Esophagus (tissue), 2 donors: ENCODE measurements around the gene CRYZL1. TPM values are rescaled to one million over a fixed set of nuclear protein-coding genes. Genes with fewer than 3 reads are reported as not detected.

Experiments used
- H3K27ac ChIP-seq, 2 donors: one replicate each; pipeline ENCODE4 v1.5.1; 2013; ENCODE audit warnings: low read depth in 2 of 2, mild to moderate bottlenecking in 2 of 2, inconsistent platforms in 1 of 2, low read length in 1 of 2, moderate library complexity in 1 of 2
- H3K27me3 ChIP-seq, 2 donors: one replicate each; pipeline ENCODE4 v1.6.1; 2013; ENCODE audit warnings: low read length in 2 of 2, control low read depth in 1 of 2, mild to moderate bottlenecking in 1 of 2; ENCODE audit not compliant: insufficient read depth in 2 of 2, control insufficient read depth in 1 of 2
- H3K36me3 ChIP-seq, 2 donors: one replicate each; pipeline ENCODE4 v1.6.1; 2013; ENCODE audit warnings: low read length in 1 of 2; ENCODE audit not compliant: control insufficient read depth in 2 of 2, insufficient read depth in 2 of 2
- H3K4me1 ChIP-seq, 2 donors: one replicate each; pipeline ENCODE4 v1.6.1; 2013; ENCODE audit warnings: low read length in 1 of 2; ENCODE audit not compliant: control insufficient read depth in 2 of 2, insufficient read depth in 2 of 2
- H3K4me3 ChIP-seq, 2 donors: one replicate each; pipeline ENCODE4 v1.5.1; 2013; ENCODE audit warnings: low read length in 2 of 2, mild to moderate bottlenecking in 2 of 2, low read depth in 1 of 2, moderate library complexity in 1 of 2
- H3K9me3 ChIP-seq, 2 donors: one replicate each; pipeline ENCODE4 v1.6.1; 2013; ENCODE audit warnings: mild to moderate bottlenecking in 2 of 2, low read depth in 1 of 2, low read length in 1 of 2, moderate library complexity in 1 of 2; ENCODE audit not compliant: control insufficient read depth in 2 of 2, insufficient read depth in 1 of 2
- WGBS, 2 donors: extraction: QIAGEN DNeasy Blood & Tissue Kit; methylation state at CpG; one replicate each; pipeline ENCODE4 v1.1.7; 2013; 5-methylcytosine and 5-hydroxymethylcytosine counted together
- polyA plus RNA-seq, 2 donors: library from polyadenylated mRNA; stranded (reverse); fragments of 200-250 nt; gene quantifications; one replicate each; pipeline ENCODE4 v1.2.3, GENCODE V29; 2013
- donor health status: healthy with polysubstance abuse.
- donor health status: Bipolar disorder and iron deficiency.

CRYZL1 gene
- 10 to 100 TPM; 15.0 to 15.5 TPM for polyA plus RNA-seq

DNA sequence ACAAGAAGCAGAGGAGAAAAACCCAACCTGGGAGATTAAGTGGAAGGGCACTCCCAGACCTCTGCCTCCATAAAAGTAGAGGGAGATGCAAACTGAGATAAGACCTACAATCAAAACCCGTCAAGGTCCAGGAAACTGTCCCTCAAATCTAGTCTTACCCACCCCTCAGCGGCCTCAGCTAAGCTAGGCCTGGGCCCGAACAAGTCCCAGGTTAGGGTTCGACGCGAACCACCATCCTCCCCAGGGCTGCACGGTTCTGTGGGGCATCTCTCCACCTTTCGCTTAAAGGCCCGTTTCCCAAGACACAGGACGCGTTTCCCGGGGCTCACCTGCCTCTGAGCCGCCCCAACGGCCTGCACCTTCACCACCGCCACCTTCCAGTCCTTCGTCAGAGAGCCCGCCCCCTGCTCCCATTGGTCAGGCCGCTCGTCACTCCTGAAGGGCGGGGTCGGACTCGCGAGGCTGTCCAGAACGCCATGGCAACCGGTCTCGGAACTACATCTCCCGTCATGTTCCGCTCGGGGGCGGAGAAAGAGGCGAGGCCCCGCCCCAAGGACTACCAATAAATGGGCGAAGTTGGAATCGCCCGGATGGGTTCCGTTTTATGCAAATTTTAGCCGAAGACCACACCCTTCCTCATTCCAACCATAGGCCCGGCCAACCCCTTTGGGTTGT, at the start of gene CRYZL1:
TSS of gene CRYZL1 (minus strand) at position 390 of the 675 bp plus-strand sequence. CDS start 10,190 bp downstream, outside the sequence.
- Histone ChIP-seq H3K9me3 (no peaks in the 10 kb centered on the region), H3K36me3 (no peaks in the 10 kb centered on the region), H3K4me3 (peak within 1 kb of the TSS; percentile 69 to 88), H3K27ac (peak within 1 kb of the TSS; percentile 91 to 95), H3K27me3 (no peaks in the 10 kb centered on the region), H3K4me1 (peaks cover 0 to 2% of the 10 kb centered on the region in 2 donors)
- 0% methylated on average over 38 of the region's 38 CpGs for WGBS, 2 donors

DNA sequence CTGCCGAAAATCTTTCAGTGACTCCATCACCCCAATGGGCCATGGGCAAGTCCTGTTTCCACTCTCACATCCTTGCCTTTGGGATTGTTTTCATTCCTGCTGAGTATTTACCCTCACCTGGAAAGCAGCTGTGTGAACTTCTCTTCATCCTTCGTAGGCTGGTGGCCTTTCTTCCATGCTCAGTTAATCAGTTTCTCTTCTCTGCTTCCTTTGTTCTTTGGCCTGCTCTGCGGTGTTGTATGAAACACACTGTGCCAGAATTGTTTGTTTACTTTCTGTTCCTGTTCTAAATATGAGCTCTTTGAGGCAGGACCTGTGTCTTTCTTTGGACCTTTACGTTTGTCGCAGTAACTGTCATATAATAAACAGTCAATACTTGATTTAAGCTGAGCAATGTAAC, 49.3 kb upstream of the CRYZL1 start:
- no peaks in the 10 kb centered on the region for H3K9me3 ChIP-seq
- 80 to 85% methylated on average over 5 of the region's 5 CpGs for WGBS, 2 donors
- no peaks in the 10 kb centered on the region for H3K4me1 ChIP-seq
- no peaks in the 10 kb centered on the region for H3K27me3 ChIP-seq
- no peak overlapping the region for H3K27ac ChIP-seq
- H3K4me3 ChIP-seq, result no peak overlapping the region
- no peaks in the 10 kb centered on the region for H3K36me3 ChIP-seq

DNA sequence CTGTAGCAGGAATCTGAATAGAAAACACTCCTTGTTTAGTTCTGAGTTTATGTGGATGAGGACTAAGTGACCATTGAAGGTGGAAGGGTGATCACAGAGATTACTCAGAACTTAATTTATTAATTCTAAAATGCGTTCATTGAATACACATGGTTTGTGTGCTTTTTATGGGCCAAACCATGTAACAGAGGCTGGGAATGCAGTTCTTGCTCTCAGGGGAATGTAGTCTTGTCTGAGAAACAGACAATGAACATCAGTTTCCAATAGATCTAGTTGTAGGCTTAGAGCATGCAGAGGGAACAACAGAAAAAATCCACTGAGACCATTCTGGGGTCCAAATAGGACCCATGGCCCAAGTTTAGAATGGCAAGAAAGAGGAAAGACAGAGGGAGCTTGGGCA, 46.8 kb upstream of the CRYZL1 start:
- no peaks in the 10 kb centered on the region for H3K36me3 ChIP-seq
- H3K9me3 ChIP-seq, result no peaks in the 10 kb centered on the region
- H3K4me3 ChIP-seq, result no peak overlapping the region
- no peaks in the 10 kb centered on the region for H3K27me3 ChIP-seq
- no peak overlapping the region for H3K27ac ChIP-seq
- WGBS, 2 donors, result 61 to 77% methylated on average over 1 of the region's 1 CpG
- no peaks in the 10 kb centered on the region for H3K4me1 ChIP-seq

DNA sequence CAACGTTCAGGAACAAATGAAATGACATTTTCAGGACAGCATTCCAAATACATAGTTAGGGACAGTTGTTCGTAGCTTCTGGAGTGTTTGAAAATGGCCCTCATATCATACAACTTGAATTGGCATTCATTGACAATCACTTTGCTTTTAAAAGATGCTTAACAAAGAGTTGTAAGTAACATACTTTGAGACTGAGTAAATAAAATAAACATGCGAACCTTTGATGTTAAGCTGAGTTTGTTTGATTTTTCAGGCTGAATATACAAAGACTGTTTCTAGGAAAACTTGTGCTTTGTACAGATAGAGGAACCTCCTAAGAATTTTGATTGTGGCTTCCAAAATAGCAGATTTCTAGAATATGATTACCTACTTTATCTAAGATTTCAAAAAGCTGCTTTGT, 46.1 kb upstream of the CRYZL1 start:
- WGBS, 2 donors, result 61 to 76% methylated on average over 3 of the region's 3 CpGs
- Histone ChIP-seq H3K36me3 (no peaks in the 10 kb centered on the region), H3K27me3 (no peaks in the 10 kb centered on the region), H3K4me3 (no peak overlapping the region), H3K27ac (no peak overlapping the region), H3K4me1 (no peaks in the 10 kb centered on the region), H3K9me3 (no peaks in the 10 kb centered on the region)

DNA sequence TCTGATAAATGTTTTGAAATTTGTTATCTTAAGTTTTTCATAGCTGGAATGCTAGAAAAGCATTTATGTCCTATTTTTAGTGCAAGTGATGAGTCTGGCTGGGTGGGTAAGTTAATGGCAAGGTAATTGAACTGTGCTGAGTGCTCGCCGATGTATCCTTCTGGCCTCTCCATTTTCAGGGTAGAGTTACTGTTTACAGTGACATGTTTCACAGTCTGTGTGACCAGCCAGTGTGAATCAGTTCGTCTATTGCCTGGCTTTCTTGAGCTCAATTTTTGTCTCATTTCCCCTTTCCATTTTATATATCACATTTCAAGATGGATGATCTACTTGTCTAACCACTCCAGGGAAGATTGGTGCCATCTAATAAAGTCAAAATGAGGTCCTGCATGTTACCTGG, 44.8 kb upstream of the CRYZL1 start:
- 71 to 83% methylated on average over 3 of the region's 3 CpGs for WGBS, 2 donors
- no peaks in the 10 kb centered on the region for H3K4me1 ChIP-seq
- no peak overlapping the region for H3K4me3 ChIP-seq
- H3K36me3 ChIP-seq, result no peaks in the 10 kb centered on the region
- no peaks in the 10 kb centered on the region for H3K27me3 ChIP-seq
- H3K27ac ChIP-seq, result no peak overlapping the region
- H3K9me3 ChIP-seq, result no peaks in the 10 kb centered on the region

DNA sequence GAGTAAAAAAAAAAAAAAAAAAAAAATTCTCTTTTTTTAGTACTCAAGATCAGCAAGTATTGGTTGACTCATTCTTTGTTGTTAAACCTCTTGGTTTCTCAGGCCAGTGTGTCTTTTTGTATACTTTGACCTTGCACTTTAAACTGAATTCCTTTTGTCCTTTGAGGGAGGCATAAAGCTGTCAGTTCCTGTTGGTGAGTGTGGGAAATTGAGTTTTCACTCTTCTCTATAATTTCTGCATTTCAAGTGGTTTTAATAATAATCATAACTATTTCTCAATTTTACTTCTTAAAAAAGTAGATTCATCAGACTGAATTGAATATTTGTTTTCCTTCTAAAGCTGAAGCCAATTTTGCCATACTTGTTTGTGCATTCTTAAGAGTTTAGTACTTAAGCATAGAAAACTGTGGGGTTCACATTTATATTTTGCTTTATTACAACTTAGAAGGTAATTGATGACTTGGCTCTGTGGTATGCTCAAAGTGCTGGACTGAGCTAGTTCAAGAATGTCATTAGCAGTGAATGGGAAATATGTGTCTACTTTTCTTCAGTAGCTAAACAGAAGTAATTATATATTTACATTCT, 44.2 kb upstream of the CRYZL1 start:
- no peaks in the 10 kb centered on the region for H3K4me1 ChIP-seq
- H3K27ac ChIP-seq, result no peak overlapping the region
- no peaks in the 10 kb centered on the region for H3K9me3 ChIP-seq
- no peaks in the 10 kb centered on the region for H3K27me3 ChIP-seq
- H3K4me3 ChIP-seq, result no peak overlapping the region
- no peaks in the 10 kb centered on the region for H3K36me3 ChIP-seq

DNA sequence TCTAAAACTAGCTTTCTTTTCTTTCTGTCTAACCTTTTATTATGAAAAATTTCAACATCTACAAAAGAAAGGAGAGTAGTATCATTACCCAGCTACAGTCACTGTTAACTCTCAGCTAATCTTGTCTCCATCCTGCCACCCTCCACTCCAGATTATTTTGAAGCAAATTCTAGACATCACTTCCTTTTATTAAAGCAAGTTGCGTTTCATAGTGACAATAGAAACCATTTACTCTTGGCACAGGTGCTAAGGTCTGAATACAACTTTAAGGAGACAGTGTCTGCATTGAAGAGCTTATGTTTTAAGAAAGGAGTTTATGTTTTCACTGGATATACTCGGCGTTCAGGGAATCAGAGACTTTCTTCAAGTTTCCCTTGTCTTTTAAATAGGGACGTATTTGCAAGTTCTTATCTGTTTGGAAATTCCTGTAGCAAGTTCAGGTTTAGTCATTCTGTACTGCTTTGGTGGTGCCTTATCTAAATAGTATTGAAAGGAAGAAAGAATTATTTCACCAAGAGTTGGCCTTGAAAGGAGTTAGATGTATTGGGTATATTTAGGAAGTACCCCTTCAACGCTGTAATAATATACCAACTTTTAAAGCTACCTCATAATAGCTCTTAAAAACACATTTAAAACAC, 43.5 kb upstream of the CRYZL1 start:
- Histone ChIP-seq H3K4me1 (no peaks in the 10 kb centered on the region), H3K36me3 (no peaks in the 10 kb centered on the region), H3K9me3 (no peaks in the 10 kb centered on the region), H3K27ac (no peak overlapping the region), H3K4me3 (no peak overlapping the region), H3K27me3 (no peaks in the 10 kb centered on the region)
- WGBS, 2 donors, result 38 to 40% methylated on average over 5 of the region's 5 CpGs

DNA sequence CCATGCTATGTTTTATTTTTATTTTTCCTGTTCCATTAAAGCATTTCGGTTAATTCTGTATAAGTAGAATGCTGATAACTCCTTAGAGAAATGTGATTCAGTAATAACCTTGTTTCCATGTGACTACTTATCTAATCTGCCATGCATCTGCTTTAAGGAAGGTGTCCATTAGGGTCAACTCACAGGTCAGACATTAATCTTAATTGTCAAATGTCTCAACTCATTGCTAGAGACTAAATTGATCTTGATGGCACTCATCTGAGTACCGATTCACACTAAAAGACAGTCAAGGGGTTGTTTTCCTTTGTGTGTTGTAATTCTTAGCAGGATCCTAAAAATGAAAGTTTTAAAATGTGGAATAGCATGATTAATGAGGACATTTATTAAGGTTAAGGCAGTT, 42.5 kb upstream of the CRYZL1 start:
- Histone ChIP-seq H3K4me1 (no peaks in the 10 kb centered on the region), H3K36me3 (no peaks in the 10 kb centered on the region), H3K27me3 (no peaks in the 10 kb centered on the region), H3K4me3 (no peak overlapping the region), H3K27ac (no peak overlapping the region), H3K9me3 (no peaks in the 10 kb centered on the region)
- WGBS, 2 donors, result 60 to 66% methylated on average over 2 of the region's 2 CpGs

DNA sequence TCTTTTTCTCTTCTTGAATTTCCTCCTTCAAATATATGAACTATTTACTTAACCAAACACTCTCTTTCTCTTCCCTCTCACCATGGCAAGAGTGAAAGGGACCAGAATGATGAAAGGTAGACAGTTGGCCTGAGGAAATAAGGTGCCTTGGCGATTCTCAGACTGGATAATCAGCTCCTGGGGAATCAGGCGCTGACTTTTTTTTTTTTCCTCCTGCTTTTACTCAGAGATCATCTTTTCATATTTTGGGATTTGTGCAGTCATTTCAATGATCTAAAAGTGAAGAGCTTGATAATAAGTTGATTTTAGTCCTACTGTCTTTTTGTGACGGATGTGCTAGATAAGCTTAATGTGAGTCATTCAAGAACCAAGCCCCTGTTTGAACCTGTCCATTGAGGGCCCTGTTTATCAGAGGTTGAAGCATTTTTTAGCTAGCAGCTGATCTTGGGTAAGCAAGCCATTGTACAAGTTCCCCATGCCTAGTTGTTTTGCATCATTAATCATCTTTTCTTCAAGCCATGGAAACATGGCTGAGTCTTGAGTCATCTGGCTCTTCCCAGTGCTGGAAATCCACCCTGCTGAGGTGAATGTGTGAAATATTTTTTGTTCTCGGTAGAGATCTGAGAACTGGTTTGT, 41.6 kb upstream of the CRYZL1 start:
- no peak overlapping the region for H3K4me3 ChIP-seq
- H3K9me3 ChIP-seq, result no peaks in the 10 kb centered on the region
- H3K36me3 ChIP-seq, result no peaks in the 10 kb centered on the region
- peak overlapping the region; percentile 6 to 56 for H3K27ac ChIP-seq
- WGBS, 2 donors, result 54 to 57% methylated on average over 4 of the region's 4 CpGs
- no peaks in the 10 kb centered on the region for H3K27me3 ChIP-seq
- no peaks in the 10 kb centered on the region for H3K4me1 ChIP-seq
